Measurements from ENCODE around the gene RBMS3. TPM values are rescaled to one million over a fixed set of nuclear protein-coding genes. Genes with fewer than 3 reads are reported as not detected.

The RBMS3 gene
- total and polyA plus RNA-seq, 2 of the 8 experiments (the other 6 are each of a cell fraction or from before 2014, with no cell fraction given): 3.7 to 6.9 TPM

DNA sequence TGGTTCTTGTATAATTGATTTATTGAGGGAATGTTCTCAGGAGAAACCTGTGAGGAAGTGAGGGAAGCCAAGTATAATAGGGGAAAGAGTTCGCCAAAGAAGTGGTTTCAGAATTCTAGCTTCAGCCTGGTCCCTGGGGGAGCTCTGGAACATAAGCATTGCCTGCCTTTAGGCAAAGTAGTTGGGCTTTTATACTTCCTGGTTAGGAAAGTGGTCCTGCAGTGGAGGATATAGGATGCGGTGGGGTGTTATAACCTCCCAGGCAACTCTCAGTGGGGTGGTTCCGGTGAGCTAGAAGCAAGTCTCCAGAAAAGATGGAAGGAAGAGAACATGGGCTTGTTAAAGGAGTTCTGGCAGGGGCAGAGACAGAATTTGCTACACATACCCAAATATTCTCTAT lies 22.7 kb upstream of the RBMS3 start:
- ChIA-PET POLR2A (ENCODE audit: partially characterized antibody) (no interaction called here), CTCF (ENCODE audit: partially characterized antibody) (interaction anchor here (1.6 kb wide), 1 partner anchor 11 kb away, joined by 5 read pairs; no protein-coding TSS in a partner anchor)
- Histone ChIP-seq H3K4me1 (replicated peaks in 1 of 4; ENCODE audit: control insufficient read depth in 3 of 4, insufficient read depth in 4 of 4, low read length in 3 of 4) (no peaks in the 10 kb centered on the region), H2AK5ac (ENCODE audit: low read depth, low read length) (no peak overlapping the region), H3K23me2 (ENCODE audit: low read depth, low read length) (no peaks in the 10 kb centered on the region), H3K4me2 (ENCODE audit: insufficient read depth in 1 of 2, low read depth in 2 of 2, low read length in 2 of 2) (no peak overlapping the region), H2BK5ac (ENCODE audit: low read depth, low read length) (no peak overlapping the region), H4K20me1 (replicated peaks in 1 of 2; ENCODE audit: control insufficient read depth in 1 of 2, insufficient read depth in 2 of 2, low read length in 2 of 2) (no peaks in the 10 kb centered on the region), H3K56ac (replicated peaks; ENCODE audit: insufficient read length, low read depth, low read length) (no peak overlapping the region), H2AFZ (ENCODE audit: low read length) (no peak overlapping the region), H2BK15ac (ENCODE audit: low read length) (no peak overlapping the region), H3K79me2 (ENCODE audit: control insufficient read depth in 1 of 2, insufficient read depth in 2 of 2, low read length in 2 of 2) (no peaks in the 10 kb centered on the region), H2BK20ac (ENCODE audit: low read length) (no peak overlapping the region), H3K4ac (replicated peaks; ENCODE audit: insufficient read length, low read depth, low read length) (no peak overlapping the region), H3K27ac (ENCODE audit: low read depth, low read length) (no peak overlapping the region), H3K79me1 (ENCODE audit: low read depth, low read length) (no peaks in the 10 kb centered on the region), H3K23ac (ENCODE audit: insufficient read length) (no peak overlapping the region), H3K36me3 (ENCODE audit: control insufficient read depth in 2 of 4, insufficient read depth in 4 of 4, low read length in 3 of 4) (no peaks in the 10 kb centered on the region), H3K9me3 (ENCODE audit: insufficient read depth in 2 of 2, low read depth in 1 of 2, low read length in 1 of 2) (no peaks in the 10 kb centered on the region), H4K91ac (replicated peaks; ENCODE audit: insufficient read length, low read length) (no peak overlapping the region), H2BK12ac (ENCODE audit: low read depth, low read length) (no peak overlapping the region), H4K8ac (ENCODE audit: extremely low read depth, insufficient read depth, low read length) (no peak overlapping the region), H3K18ac (ENCODE audit: extremely low read depth, low read length) (no peak overlapping the region), H3K27me3 (replicated peaks in 1 of 4; ENCODE audit: control insufficient read depth in 3 of 4, extremely low read depth in 1 of 4, insufficient read depth in 3 of 4, low read length in 3 of 4) (no peaks in the 10 kb centered on the region), H3K4me3 (ENCODE audit: extremely low read depth in 1 of 4, insufficient read depth in 2 of 4, low read depth in 3 of 4, low read length in 4 of 4) (no peak overlapping the region), H2BK120ac (replicated peaks; ENCODE audit: low read depth, low read length) (no peak overlapping the region), H3K14ac (ENCODE audit: insufficient read length) (no peak overlapping the region), H4K5ac (ENCODE audit: insufficient read length, low read depth, low read length) (no peak overlapping the region), H3K9ac (replicated peaks in 1 of 4; ENCODE audit: extremely low read depth in 1 of 4, low read depth in 3 of 4, low read length in 3 of 4) (no peak overlapping the region)
- 92% methylated on average over 3 of the region's 3 CpGs; no CpG with 5 or more reads in 1 of the 2 experiments for WGBS, 2 experiments (ENCODE audit: extremely low coverage in 1 of 2, insufficient coverage in 1 of 2, insufficient read length in 1 of 2, insufficient replicate concordance in 2 of 2, low coverage in 1 of 2, low lambda C conversion rate in 2 of 2, missing lambda C conversion rate in 1 of 2)
- DNase-seq (ENCODE audit: low read depth in 1 of 2, low spot score in 2 of 2): no peak
- no peak for FAIRE-seq
- no peak for TF ChIP-seq SP2 (IDR thresholded peaks at IDR 0.05; ENCODE audit: low read length)
